ENCODE measurements around the gene PTGS1. TPM values are rescaled to one million over a fixed set of nuclear protein-coding genes. Genes with fewer than 3 reads are reported as not detected.

PTGS1 gene
- total RNA-seq, 2 donors from 2014 or later, result 4.6 to 6.2 TPM

- no peaks in the 10 kb centered on the region for H3K36me3 ChIP-seq
- TF ChIP-seq CTCF (IDR thresholded peaks at IDR 0.05) (no peak), POLR2A (IDR thresholded peaks at IDR 0.05) (no peak)
- no peak for DNase-seq (ENCODE audit: low spot score)
- 75% methylated on average over 4 of the region's 4 CpGs for WGBS
- no peak overlapping the region for H3K4me3 ChIP-seq
- H3K4me1 ChIP-seq (replicated peaks), result no peaks in the 10 kb centered on the region
- no peak overlapping the region for H3K27ac ChIP-seq
- no peaks in the 10 kb centered on the region for H3K27me3 ChIP-seq (replicated peaks; ENCODE audit: insufficient read depth)
- intact Hi-C loops (cut with DNase I), result no loop called here
- H3K9me3 ChIP-seq, result no peaks in the 10 kb centered on the region
These were observed 35.9 kb upstream of the PTGS1 start for GRCh38 chr9:122334916-122335315.

- DNase-seq (ENCODE audit: low spot score), result no peak
- WGBS, result 92% methylated on average over 5 of the region's 5 CpGs
- Histone ChIP-seq H3K27me3 (replicated peaks; ENCODE audit: insufficient read depth) (no peaks in the 10 kb centered on the region), H3K9me3 (no peaks in the 10 kb centered on the region), H3K4me1 (replicated peaks) (no peaks in the 10 kb centered on the region), H3K27ac (no peak overlapping the region), H3K36me3 (no peaks in the 10 kb centered on the region), H3K4me3 (no peak overlapping the region)
- intact Hi-C loops (cut with DNase I), result no loop called here
- TF ChIP-seq POLR2A (IDR thresholded peaks at IDR 0.05) (no peak), CTCF (IDR thresholded peaks at IDR 0.05) (no peak), POLR2AphosphoS5 (IDR thresholded peaks at IDR 0.05) (no peak)
These were observed 34.6 kb upstream of the PTGS1 start for GRCh38 chr9:122336189-122336588.

GRCh38 chr9:122336866-122337555 is 33.8 kb upstream of the PTGS1 start:
- Histone ChIP-seq H3K36me3 (no peaks in the 10 kb centered on the region), H3K9me3 (no peaks in the 10 kb centered on the region), H3K4me1 (replicated peaks) (no peaks in the 10 kb centered on the region), H3K27ac (no peak overlapping the region), H3K27me3 (replicated peaks; ENCODE audit: insufficient read depth) (no peaks in the 10 kb centered on the region), H3K4me3 (no peak overlapping the region)
- WGBS, result 40% methylated on average over 26 of the region's 26 CpGs
- intact Hi-C loops (cut with DNase I), result no loop called here
- no peak for DNase-seq (ENCODE audit: low spot score)
- TF ChIP-seq POLR2A (IDR thresholded peaks at IDR 0.05) (no peak), POLR2AphosphoS5 (IDR thresholded peaks at IDR 0.05) (no peak), CTCF (IDR thresholded peaks at IDR 0.05) (no peak)

- Histone ChIP-seq H3K9me3 (no peaks in the 10 kb centered on the region), H3K36me3 (no peaks in the 10 kb centered on the region), H3K27ac (no peak overlapping the region), H3K27me3 (replicated peaks; ENCODE audit: insufficient read depth) (no peaks in the 10 kb centered on the region), H3K4me3 (no peak overlapping the region), H3K4me1 (replicated peaks) (no peaks in the 10 kb centered on the region)
- WGBS, result 44% methylated on average over 4 of the region's 4 CpGs
- TF ChIP-seq POLR2A (IDR thresholded peaks at IDR 0.05) (no peak), POLR2AphosphoS5 (IDR thresholded peaks at IDR 0.05) (no peak), CTCF (IDR thresholded peaks at IDR 0.05) (no peak)
- DNase-seq (ENCODE audit: low spot score), result no peak
- intact Hi-C loops (cut with DNase I), result no loop called here
These were observed 33.3 kb upstream of the PTGS1 start for GRCh38 chr9:122337556-122337929.

GRCh38 chr9:122338536-122338935 is 32.3 kb upstream of the PTGS1 start:
- Histone ChIP-seq H3K27me3 (replicated peaks; ENCODE audit: insufficient read depth) (no peaks in the 10 kb centered on the region), H3K9me3 (no peaks in the 10 kb centered on the region), H3K4me1 (replicated peaks) (no peaks in the 10 kb centered on the region), H3K36me3 (no peaks in the 10 kb centered on the region), H3K4me3 (no peak overlapping the region), H3K27ac (no peak overlapping the region)
- WGBS, result 71% methylated on average over 6 of the region's 6 CpGs
- TF ChIP-seq CTCF (IDR thresholded peaks at IDR 0.05), result no peak
- no peak for TF ChIP-seq POLR2AphosphoS5 (IDR thresholded peaks at IDR 0.05)
- no peak for TF ChIP-seq POLR2A (IDR thresholded peaks at IDR 0.05)
- intact Hi-C loops (cut with DNase I), result no loop called here
- no peak for DNase-seq (ENCODE audit: low spot score)

Measured in prostate gland (tissue), 2 donors.